ENCODE data around the gene PRX. TPM values are rescaled to one million over a fixed set of nuclear protein-coding genes. Genes with fewer than 3 reads are reported as not detected.
A peak's percentile ranks its signal among the peaks of the same experiment; 100 is the strongest.

The PRX gene
- total RNA-seq = 1 to 10 TPM; 1.1 to 6.8 (median 1.7) TPM
- long read RNA-seq, donor 1, partial matches to known transcripts = 15 of 15 reads
- long read RNA-seq, donor 1, other reads (novel, unspliced or antisense) = 0 of 15 reads
- long read RNA-seq, donor 2 = 0 reads

GRCh38 chr19:40413291-40413845 lies at the start of gene PRX:
PRX (minus strand) TSS chr19:40413378; CDS start chr19:40407932, 5,446 bp downstream.
- TF ChIP-seq, protein P1, sequence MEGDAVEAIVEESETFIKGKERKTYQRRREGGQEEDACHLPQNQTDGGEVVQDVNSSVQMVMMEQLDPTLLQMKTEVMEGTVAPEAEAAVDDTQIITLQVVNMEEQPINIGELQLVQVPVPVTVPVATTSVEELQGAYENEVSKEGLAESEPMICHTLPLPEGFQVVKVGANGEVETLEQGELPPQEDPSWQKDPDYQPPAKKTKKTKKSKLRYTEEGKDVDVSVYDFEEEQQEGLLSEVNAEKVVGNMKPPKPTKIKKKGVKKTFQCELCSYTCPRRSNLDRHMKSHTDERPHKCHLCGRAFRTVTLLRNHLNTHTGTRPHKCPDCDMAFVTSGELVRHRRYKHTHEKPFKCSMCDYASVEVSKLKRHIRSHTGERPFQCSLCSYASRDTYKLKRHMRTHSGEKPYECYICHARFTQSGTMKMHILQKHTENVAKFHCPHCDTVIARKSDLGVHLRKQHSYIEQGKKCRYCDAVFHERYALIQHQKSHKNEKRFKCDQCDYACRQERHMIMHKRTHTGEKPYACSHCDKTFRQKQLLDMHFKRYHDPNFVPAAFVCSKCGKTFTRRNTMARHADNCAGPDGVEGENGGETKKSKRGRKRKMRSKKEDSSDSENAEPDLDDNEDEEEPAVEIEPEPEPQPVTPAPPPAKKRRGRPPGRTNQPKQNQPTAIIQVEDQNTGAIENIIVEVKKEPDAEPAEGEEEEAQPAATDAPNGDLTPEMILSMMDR (IDR thresholded peaks at IDR 0.05) = no peak
- intact Hi-C loops (cut with DNase I, micrococcal nuclease) = no loop called here
- no peaks in the 10 kb centered on the region for H3K9me3 ChIP-seq
- H3K4me1 ChIP-seq (ENCODE audit: low read depth) = no peaks in the 10 kb centered on the region
- no peaks in the 10 kb centered on the region for H3K36me3 ChIP-seq (ENCODE audit: low read depth)
- no peak within 1 kb of the TSS for H3K4me3 ChIP-seq
- no peak for ATAC-seq
- DNase-seq = no peak

- peak in 2 of 3 donors; percentile 52 to 56 for DNase-seq
- H3K9me3 ChIP-seq = no peaks in the 10 kb centered on the region
- TF ChIP-seq, protein P1 (IDR thresholded peaks at IDR 0.05) = no peak
- H3K4me1 ChIP-seq (ENCODE audit: low read depth) = peaks cover 23% of the 10 kb centered on the region
- intact Hi-C loops (cut with DNase I, micrococcal nuclease) = no loop called here
- peaks cover 4% of the 10 kb centered on the region for H3K36me3 ChIP-seq (ENCODE audit: low read depth)
- no peak overlapping the region for H3K4me3 ChIP-seq
- no peak for ATAC-seq
Observed at GRCh38 chr19:40461669-40462221, 48.6 kb upstream of the PRX start.

DNA sequence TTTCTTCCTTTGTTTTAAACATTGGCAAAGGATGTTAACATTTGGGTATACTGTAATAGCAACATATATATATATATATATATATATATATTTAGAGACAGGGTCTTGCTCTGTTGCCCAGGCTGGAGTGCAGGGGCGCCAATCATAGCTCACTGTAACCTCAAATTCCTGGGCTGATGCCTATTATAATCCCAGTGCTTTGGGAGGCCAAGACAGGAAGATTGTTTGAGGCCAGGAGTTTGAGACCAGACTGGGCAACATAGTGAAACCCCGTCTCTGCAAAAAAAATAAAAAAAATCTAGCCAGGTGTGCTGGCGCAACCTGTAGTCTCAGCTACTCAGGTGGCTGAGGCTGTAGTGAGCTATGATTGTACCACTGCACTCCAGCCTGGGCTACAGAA lies 47.0 kb upstream of the PRX start:
- no peak overlapping the region for H3K4me3 ChIP-seq
- no peaks in the 10 kb centered on the region for H3K9me3 ChIP-seq
- peaks cover 10% of the 10 kb centered on the region for H3K4me1 ChIP-seq (ENCODE audit: low read depth)
- DNase-seq (no peak), ATAC-seq (no peak)
- no peaks in the 10 kb centered on the region for H3K36me3 ChIP-seq (ENCODE audit: low read depth)
- TF ChIP-seq, protein P1 (IDR thresholded peaks at IDR 0.05) = no peak
- intact Hi-C loops (cut with DNase I, micrococcal nuclease) = no loop called here

GRCh38 chr19:40458597-40458974 lies 45.4 kb upstream of the PRX start:
- no peaks in the 10 kb centered on the region for H3K9me3 ChIP-seq
- TF ChIP-seq, protein P1 (IDR thresholded peaks at IDR 0.05) = no peak
- peaks cover 3% of the 10 kb centered on the region for H3K4me1 ChIP-seq (ENCODE audit: low read depth)
- DNase-seq (no peak), ATAC-seq (no peak)
- H3K4me3 ChIP-seq = no peak overlapping the region
- H3K36me3 ChIP-seq (ENCODE audit: low read depth) = no peaks in the 10 kb centered on the region
- intact Hi-C loops (cut with DNase I, micrococcal nuclease) = no loop called here

- H3K36me3 ChIP-seq (ENCODE audit: low read depth) = no peaks in the 10 kb centered on the region
- no peak for DNase-seq
- H3K4me3 ChIP-seq = no peak overlapping the region
- intact Hi-C loops (cut with DNase I, micrococcal nuclease) = no loop called here
- no peaks in the 10 kb centered on the region for H3K9me3 ChIP-seq
- H3K4me1 ChIP-seq (ENCODE audit: low read depth) = peaks cover 3% of the 10 kb centered on the region
- no peak for ATAC-seq
- TF ChIP-seq, protein P1 (IDR thresholded peaks at IDR 0.05) = no peak
Observed at GRCh38 chr19:40457953-40458596, 44.9 kb upstream of the PRX start.

All from mucosa of descending colon (tissue), 3 donors.